GM10266 (cell line): ENCODE results near the gene STAC2.

Experiments used
- DNase-seq: peaks from one replicate; pipeline ENCODE4 v3.0.0; 2012; ENCODE audit errors: extremely low spot score
- CTCF ChIP-seq: IDR thresholded peaks from 2 replicates; pipeline ENCODE4 v1.5.1; 2012; ENCODE audit warnings: mild to moderate bottlenecking, low read depth; ENCODE audit not compliant: control insufficient read depth, insufficient read depth; ENCODE audit errors: missing control alignments

STAC2 gene

GRCh38 chr17:39231091-39231561 is 5.4 kb upstream of the STAC2 start:
- DNase-seq = no peak
- no peak for TF ChIP-seq CTCF

GRCh38 chr17:39230361-39230760 is 4.6 kb upstream of the STAC2 start:
- no peak for TF ChIP-seq CTCF

GRCh38 chr17:39229274-39229913 is 3.6 kb upstream of the STAC2 start:
- no peak for DNase-seq
- no peak for TF ChIP-seq CTCF

More at GRCh38 chr17:39230361-39230760, 4.6 kb upstream of the STAC2 start:
- DNase-seq = no peak

- no peak for TF ChIP-seq CTCF
- DNase-seq = no peak
Observed at GRCh38 chr17:39227364-39227919, 1.7 kb upstream of the STAC2 start.

GRCh38 chr17:39225959-39226683 is 376 bp upstream of the STAC2 start:
- no peak for DNase-seq
- no peak for TF ChIP-seq CTCF

- no peak for DNase-seq
- TF ChIP-seq CTCF = no peak
Observed at GRCh38 chr17:39224778-39225307, 902 bp downstream of the STAC2 start.
